ENCODE results near the gene FAM20C. TPM values are rescaled to one million over a fixed set of nuclear protein-coding genes. Genes with fewer than 3 reads are reported as not detected.

The FAM20C gene
- polyA plus RNA-seq, 2 donors: 6.9 to 11.5 TPM

GRCh38 chr7:207418-208129, 15.2 kb downstream of the FAM20C start:
- peaks cover 0 to 30% of the 10 kb centered on the region in 2 donors for H3K36me3 ChIP-seq (ENCODE audit: control insufficient read depth in 2 of 2, insufficient read depth in 2 of 2, low read length in 1 of 2)
- WGBS, 2 donors: 91 to 93% methylated on average over 39 of the region's 39 CpGs
- no peak overlapping the region for H3K27ac ChIP-seq (ENCODE audit: low read depth in 2 of 2, low read length in 1 of 2)
- no peaks in the 10 kb centered on the region for H3K4me1 ChIP-seq (ENCODE audit: control insufficient read depth in 2 of 2, insufficient read depth in 2 of 2, low read length in 1 of 2)
- H3K4me3 ChIP-seq (ENCODE audit: low read depth in 1 of 2, low read length in 2 of 2): no peak overlapping the region
- H3K27me3 ChIP-seq (ENCODE audit: control insufficient read depth in 1 of 2, insufficient read depth in 2 of 2, low read length in 2 of 2): no peaks in the 10 kb centered on the region
- no peaks in the 10 kb centered on the region for H3K9me3 ChIP-seq (ENCODE audit: control insufficient read depth in 2 of 2, insufficient read depth in 1 of 2, low read depth in 1 of 2, low read length in 1 of 2)

GRCh38 chr7:208130-208673, 15.8 kb downstream of the FAM20C start:
- Histone ChIP-seq H3K27me3 (ENCODE audit: control insufficient read depth in 1 of 2, insufficient read depth in 2 of 2, low read length in 2 of 2) (no peaks in the 10 kb centered on the region), H3K4me1 (ENCODE audit: control insufficient read depth in 2 of 2, insufficient read depth in 2 of 2, low read length in 1 of 2) (no peaks in the 10 kb centered on the region), H3K4me3 (ENCODE audit: low read depth in 1 of 2, low read length in 2 of 2) (no peak overlapping the region), H3K36me3 (ENCODE audit: control insufficient read depth in 2 of 2, insufficient read depth in 2 of 2, low read length in 1 of 2) (peaks cover 0 to 26% of the 10 kb centered on the region in 2 donors), H3K27ac (ENCODE audit: low read depth in 2 of 2, low read length in 1 of 2) (no peak overlapping the region), H3K9me3 (ENCODE audit: control insufficient read depth in 2 of 2, insufficient read depth in 1 of 2, low read depth in 1 of 2, low read length in 1 of 2) (no peaks in the 10 kb centered on the region)
- WGBS, 2 donors: 77 to 90% methylated on average over 9 to 10 of the region's 10 CpGs

- 94 to 95% methylated on average over 13 to 17 of the region's 17 CpGs for WGBS, 2 donors
Observed at GRCh38 chr7:208816-209215, 16.4 kb downstream of the FAM20C start.

GRCh38 chr7:209416-209815, 17.0 kb downstream of the FAM20C start:
- Histone ChIP-seq H3K9me3 (ENCODE audit: control insufficient read depth in 2 of 2, insufficient read depth in 1 of 2, low read depth in 1 of 2, low read length in 1 of 2) (no peaks in the 10 kb centered on the region), H3K4me1 (ENCODE audit: control insufficient read depth in 2 of 2, insufficient read depth in 2 of 2, low read length in 1 of 2) (no peaks in the 10 kb centered on the region), H3K27me3 (ENCODE audit: control insufficient read depth in 1 of 2, insufficient read depth in 2 of 2, low read length in 2 of 2) (no peaks in the 10 kb centered on the region), H3K36me3 (ENCODE audit: control insufficient read depth in 2 of 2, insufficient read depth in 2 of 2, low read length in 1 of 2) (peaks cover 0 to 21% of the 10 kb centered on the region in 2 donors), H3K4me3 (ENCODE audit: low read depth in 1 of 2, low read length in 2 of 2) (no peak overlapping the region), H3K27ac (ENCODE audit: low read depth in 2 of 2, low read length in 1 of 2) (no peak overlapping the region)
- 79 to 82% methylated on average over 10 of the region's 10 CpGs for WGBS, 2 donors

More at GRCh38 chr7:208816-209215, 16.4 kb downstream of the FAM20C start:
- Histone ChIP-seq H3K4me1 (ENCODE audit: control insufficient read depth in 2 of 2, insufficient read depth in 2 of 2, low read length in 1 of 2) (no peaks in the 10 kb centered on the region), H3K27ac (ENCODE audit: low read depth in 2 of 2, low read length in 1 of 2) (no peak overlapping the region), H3K36me3 (ENCODE audit: control insufficient read depth in 2 of 2, insufficient read depth in 2 of 2, low read length in 1 of 2) (peaks cover 0 to 24% of the 10 kb centered on the region in 2 donors), H3K9me3 (ENCODE audit: control insufficient read depth in 2 of 2, insufficient read depth in 1 of 2, low read depth in 1 of 2, low read length in 1 of 2) (no peaks in the 10 kb centered on the region), H3K4me3 (ENCODE audit: low read depth in 1 of 2, low read length in 2 of 2) (no peak overlapping the region), H3K27me3 (ENCODE audit: control insufficient read depth in 1 of 2, insufficient read depth in 2 of 2, low read length in 2 of 2) (no peaks in the 10 kb centered on the region)

- H3K36me3 ChIP-seq (ENCODE audit: control insufficient read depth in 2 of 2, insufficient read depth in 2 of 2, low read length in 1 of 2): peaks cover 0 to 20% of the 10 kb centered on the region in 2 donors
- H3K27ac ChIP-seq (ENCODE audit: low read depth in 2 of 2, low read length in 1 of 2): no peak overlapping the region
- H3K4me1 ChIP-seq (ENCODE audit: control insufficient read depth in 2 of 2, insufficient read depth in 2 of 2, low read length in 1 of 2): peaks cover 0 to 2% of the 10 kb centered on the region in 2 donors
- 75 to 76% methylated on average over 24 of the region's 24 CpGs for WGBS, 2 donors
- no peak overlapping the region for H3K4me3 ChIP-seq (ENCODE audit: low read depth in 1 of 2, low read length in 2 of 2)
- no peaks in the 10 kb centered on the region for H3K27me3 ChIP-seq (ENCODE audit: control insufficient read depth in 1 of 2, insufficient read depth in 2 of 2, low read length in 2 of 2)
- H3K9me3 ChIP-seq (ENCODE audit: control insufficient read depth in 2 of 2, insufficient read depth in 1 of 2, low read depth in 1 of 2, low read length in 1 of 2): no peaks in the 10 kb centered on the region
Observed at GRCh38 chr7:209906-210305, 17.5 kb downstream of the FAM20C start.

- Histone ChIP-seq H3K4me3 (ENCODE audit: low read depth in 1 of 2, low read length in 2 of 2) (no peak overlapping the region), H3K4me1 (ENCODE audit: control insufficient read depth in 2 of 2, insufficient read depth in 2 of 2, low read length in 1 of 2) (peaks cover 0 to 3% of the 10 kb centered on the region in 2 donors), H3K27me3 (ENCODE audit: control insufficient read depth in 1 of 2, insufficient read depth in 2 of 2, low read length in 2 of 2) (no peaks in the 10 kb centered on the region), H3K36me3 (ENCODE audit: control insufficient read depth in 2 of 2, insufficient read depth in 2 of 2, low read length in 1 of 2) (peaks cover 0 to 16% of the 10 kb centered on the region in 2 donors), H3K27ac (ENCODE audit: low read depth in 2 of 2, low read length in 1 of 2) (no peak overlapping the region), H3K9me3 (ENCODE audit: control insufficient read depth in 2 of 2, insufficient read depth in 1 of 2, low read depth in 1 of 2, low read length in 1 of 2) (no peaks in the 10 kb centered on the region)
- 91 to 92% methylated on average over 31 of the region's 31 CpGs for WGBS, 2 donors
Observed at GRCh38 chr7:210401-210925, 18.1 kb downstream of the FAM20C start.

- Histone ChIP-seq H3K27me3 (ENCODE audit: control insufficient read depth in 1 of 2, insufficient read depth in 2 of 2, low read length in 2 of 2) (no peaks in the 10 kb centered on the region), H3K4me1 (ENCODE audit: control insufficient read depth in 2 of 2, insufficient read depth in 2 of 2, low read length in 1 of 2) (peaks cover 0 to 3% of the 10 kb centered on the region in 2 donors), H3K9me3 (ENCODE audit: control insufficient read depth in 2 of 2, insufficient read depth in 1 of 2, low read depth in 1 of 2, low read length in 1 of 2) (no peaks in the 10 kb centered on the region), H3K4me3 (ENCODE audit: low read depth in 1 of 2, low read length in 2 of 2) (no peak overlapping the region), H3K36me3 (ENCODE audit: control insufficient read depth in 2 of 2, insufficient read depth in 2 of 2, low read length in 1 of 2) (peaks cover 0 to 11% of the 10 kb centered on the region in 2 donors), H3K27ac (ENCODE audit: low read depth in 2 of 2, low read length in 1 of 2) (no peak overlapping the region)
- 91% methylated on average over 20 to 21 of the region's 21 CpGs for WGBS, 2 donors
Observed at GRCh38 chr7:211033-211714, 18.8 kb downstream of the FAM20C start.

GRCh38 chr7:211715-212058, 19.3 kb downstream of the FAM20C start:
- H3K27me3 ChIP-seq (ENCODE audit: control insufficient read depth in 1 of 2, insufficient read depth in 2 of 2, low read length in 2 of 2): no peaks in the 10 kb centered on the region
- H3K4me1 ChIP-seq (ENCODE audit: control insufficient read depth in 2 of 2, insufficient read depth in 2 of 2, low read length in 1 of 2): peaks cover 0 to 3% of the 10 kb centered on the region in 2 donors
- H3K9me3 ChIP-seq (ENCODE audit: control insufficient read depth in 2 of 2, insufficient read depth in 1 of 2, low read depth in 1 of 2, low read length in 1 of 2): no peaks in the 10 kb centered on the region
- peaks cover 0 to 9% of the 10 kb centered on the region in 2 donors for H3K36me3 ChIP-seq (ENCODE audit: control insufficient read depth in 2 of 2, insufficient read depth in 2 of 2, low read length in 1 of 2)
- no peak overlapping the region for H3K4me3 ChIP-seq (ENCODE audit: low read depth in 1 of 2, low read length in 2 of 2)
- 96 to 98% methylated on average over 19 of the region's 19 CpGs for WGBS, 2 donors
- no peak overlapping the region for H3K27ac ChIP-seq (ENCODE audit: low read depth in 2 of 2, low read length in 1 of 2)

GRCh38 chr7:212754-213153, 20.4 kb downstream of the FAM20C start:
- H3K36me3 ChIP-seq (ENCODE audit: control insufficient read depth in 2 of 2, insufficient read depth in 2 of 2, low read length in 1 of 2): peaks cover 0 to 11% of the 10 kb centered on the region in 2 donors

More at GRCh38 chr7:212754-213153, 20.4 kb downstream of the FAM20C start:
- Histone ChIP-seq H3K4me3 (ENCODE audit: low read depth in 1 of 2, low read length in 2 of 2) (no peak overlapping the region), H3K27me3 (ENCODE audit: control insufficient read depth in 1 of 2, insufficient read depth in 2 of 2, low read length in 2 of 2) (no peaks in the 10 kb centered on the region), H3K9me3 (ENCODE audit: control insufficient read depth in 2 of 2, insufficient read depth in 1 of 2, low read depth in 1 of 2, low read length in 1 of 2) (no peaks in the 10 kb centered on the region), H3K27ac (ENCODE audit: low read depth in 2 of 2, low read length in 1 of 2) (no peak overlapping the region), H3K4me1 (ENCODE audit: control insufficient read depth in 2 of 2, insufficient read depth in 2 of 2, low read length in 1 of 2) (peaks cover 0 to 3% of the 10 kb centered on the region in 2 donors)
- WGBS, 2 donors: 95% methylated on average over 14 of the region's 14 CpGs

All from esophagus (tissue), 2 donors.